Measurements from ENCODE around the gene FCGR2B.
"Not testable (repeated sequence)": the region's sequence is repeated elsewhere in the genome, so short reads cannot be mapped to it uniquely, and the experiment has no call there.

DNA sequence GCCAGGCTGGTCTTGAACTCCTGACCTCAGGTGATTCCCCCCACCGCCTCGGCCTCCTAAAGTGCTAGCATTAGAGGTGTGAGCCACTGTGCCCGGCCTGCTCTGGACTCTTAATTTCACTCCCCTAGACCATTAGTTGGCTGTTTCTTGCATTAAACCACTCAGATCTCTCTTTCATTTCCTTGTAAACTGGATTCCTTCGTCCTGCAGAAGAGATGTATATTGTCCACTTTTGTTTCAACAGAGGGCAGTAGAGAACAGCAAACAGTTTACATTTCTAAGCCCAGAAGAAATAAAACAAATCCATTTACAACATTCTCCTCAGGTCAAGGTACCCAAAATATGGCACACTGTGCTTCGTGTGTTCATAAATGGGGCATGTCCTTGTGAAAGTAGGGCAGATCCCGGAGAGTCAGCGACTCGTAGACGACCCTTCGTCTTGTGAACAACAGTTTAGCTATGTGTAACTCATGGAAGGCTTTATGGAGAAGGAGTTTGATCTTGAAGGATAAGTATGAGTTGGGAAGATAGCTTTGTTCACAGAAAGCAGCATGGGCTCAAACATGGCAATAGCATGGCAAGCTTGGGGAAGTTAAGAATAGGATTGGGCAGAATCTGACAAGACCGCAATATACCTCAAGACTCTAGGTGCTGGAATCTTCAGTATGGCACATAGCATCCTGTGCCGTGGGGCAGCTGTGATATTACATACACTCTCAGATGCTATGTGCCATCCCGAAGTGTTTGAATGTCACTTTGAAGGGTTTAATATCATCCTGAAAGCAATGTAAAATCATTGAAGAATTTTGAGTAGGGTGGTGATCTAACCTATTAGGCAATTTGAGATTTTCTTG, 15.2 kb upstream of the FCGR2B start:
- TF ChIP-seq, protein P1, sequence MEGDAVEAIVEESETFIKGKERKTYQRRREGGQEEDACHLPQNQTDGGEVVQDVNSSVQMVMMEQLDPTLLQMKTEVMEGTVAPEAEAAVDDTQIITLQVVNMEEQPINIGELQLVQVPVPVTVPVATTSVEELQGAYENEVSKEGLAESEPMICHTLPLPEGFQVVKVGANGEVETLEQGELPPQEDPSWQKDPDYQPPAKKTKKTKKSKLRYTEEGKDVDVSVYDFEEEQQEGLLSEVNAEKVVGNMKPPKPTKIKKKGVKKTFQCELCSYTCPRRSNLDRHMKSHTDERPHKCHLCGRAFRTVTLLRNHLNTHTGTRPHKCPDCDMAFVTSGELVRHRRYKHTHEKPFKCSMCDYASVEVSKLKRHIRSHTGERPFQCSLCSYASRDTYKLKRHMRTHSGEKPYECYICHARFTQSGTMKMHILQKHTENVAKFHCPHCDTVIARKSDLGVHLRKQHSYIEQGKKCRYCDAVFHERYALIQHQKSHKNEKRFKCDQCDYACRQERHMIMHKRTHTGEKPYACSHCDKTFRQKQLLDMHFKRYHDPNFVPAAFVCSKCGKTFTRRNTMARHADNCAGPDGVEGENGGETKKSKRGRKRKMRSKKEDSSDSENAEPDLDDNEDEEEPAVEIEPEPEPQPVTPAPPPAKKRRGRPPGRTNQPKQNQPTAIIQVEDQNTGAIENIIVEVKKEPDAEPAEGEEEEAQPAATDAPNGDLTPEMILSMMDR (IDR thresholded peaks at IDR 0.05) = peak; percentile 45
- not testable (repeated sequence) for TF ChIP-seq EZH2 (IDR thresholded peaks at IDR 0.05; ENCODE audit: borderline replicate concordance, insufficient read depth, low read depth, low read length, poor library complexity, severe bottlenecking)

Data from B cell (primary cell).